Fibroblast of villous mesenchyme (primary cell): ENCODE data around the gene NAV3. TPM values are rescaled to one million over a fixed set of nuclear protein-coding genes. Genes with fewer than 3 reads are reported as not detected.
A peak's percentile ranks its signal among the peaks of the same experiment; 100 is the strongest.

Experiments
- DNase-seq: peaks from one replicate; pipeline ENCODE4 v3.0.0-alpha.2; 2010; ENCODE audit warnings: low read depth
- H3K4me3 ChIP-seq: 2 replicates; pipeline ENCODE4 v1.5.1; 2011; ENCODE audit warnings: low read depth, mild to moderate bottlenecking, low read length
- CTCF ChIP-seq: IDR thresholded peaks from 2 replicates; pipeline ENCODE4 v1.5.1; 2012; ENCODE audit warnings: low read depth, mild to moderate bottlenecking, low read length; ENCODE audit not compliant: insufficient read depth
- total RNA-seq: library from RNA; depleted of rRNA; stranded (reverse); fragments of >200 nt; gene quantifications from 2 replicates; pipeline ENCODE4 v1.2.3, GENCODE V29; 2012

Gene NAV3
- total RNA-seq, 1 donor = 206 TPM

- TF ChIP-seq CTCF = no peak
- DNase-seq = no peak
- no peak overlapping the region for H3K4me3 ChIP-seq
Measured at GRCh38 chr12:78220811-78221210, 390.1 kb downstream of the NAV3 start.

- H3K4me3 ChIP-seq = no peak overlapping the region
- TF ChIP-seq CTCF = no peak
- DNase-seq = no peak
Measured at GRCh38 chr12:78224154-78224553, 393.5 kb downstream of the NAV3 start.

- H3K4me3 ChIP-seq = no peak overlapping the region
- TF ChIP-seq CTCF = no peak
- DNase-seq = no peak
Measured at GRCh38 chr12:78226763-78227162, 396.1 kb downstream of the NAV3 start.

GRCh38 chr12:78229591-78230101 is 399.0 kb downstream of the NAV3 start:
- H3K4me3 ChIP-seq = no peak overlapping the region
- peak; percentile 59 for DNase-seq
- TF ChIP-seq CTCF = peak; percentile 82

GRCh38 chr12:78232756-78233155 is 402.1 kb downstream of the NAV3 start:
- no peak overlapping the region for H3K4me3 ChIP-seq
- no peak for TF ChIP-seq CTCF
- no peak for DNase-seq

- no peak overlapping the region for H3K4me3 ChIP-seq
- no peak for TF ChIP-seq CTCF
- DNase-seq = no peak
Measured at GRCh38 chr12:78236264-78236663, 405.6 kb downstream of the NAV3 start.

GRCh38 chr12:78239544-78239943 is 408.9 kb downstream of the NAV3 start:
- no peak for DNase-seq
- no peak overlapping the region for H3K4me3 ChIP-seq

More at GRCh38 chr12:78239544-78239943, 408.9 kb downstream of the NAV3 start:
- TF ChIP-seq CTCF = no peak
